ENCODE data around the gene ERCC2.
"Not testable (repeated sequence)": the region's sequence is repeated elsewhere in the genome, so short reads cannot be mapped to it uniquely, and the experiment has no call there.

The ERCC2 gene

DNA sequence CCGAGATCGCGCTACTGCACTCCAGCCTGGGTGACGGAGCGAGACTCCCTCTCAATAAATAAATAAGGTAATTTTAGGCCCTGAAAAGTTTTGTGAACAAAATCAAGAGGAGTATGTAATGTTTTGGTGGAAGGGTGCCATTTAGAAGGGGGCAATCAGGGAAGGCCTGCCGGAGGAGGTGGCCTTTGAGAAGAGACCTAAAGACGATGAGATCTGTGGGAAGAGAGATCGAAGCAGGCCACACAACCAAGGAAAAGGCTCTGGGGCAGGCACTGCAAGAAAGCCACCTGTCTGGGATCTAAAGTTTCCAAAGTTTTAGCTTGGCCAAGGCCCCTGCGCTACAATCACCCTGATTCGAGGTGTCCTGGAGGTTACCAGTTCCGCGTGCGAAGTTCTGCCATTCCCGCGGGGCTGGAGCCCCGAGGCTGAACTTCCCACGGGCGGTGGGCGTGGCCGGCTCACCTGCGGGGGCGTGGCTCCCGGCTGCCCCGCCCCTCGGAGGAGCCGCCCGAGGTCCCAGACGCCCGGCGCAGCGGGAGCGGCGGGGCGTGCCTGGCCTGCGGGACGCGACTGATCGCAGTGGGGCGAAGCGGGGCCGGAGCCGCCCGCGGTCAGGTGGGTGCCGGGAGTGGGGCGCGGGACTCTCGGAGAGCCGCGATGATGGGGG lies 30.0 kb downstream of the ERCC2 start, which contains the start of gene KLC3:
Gene KLC3 (plus strand): TSS at position 519 of the 667 bp plus-strand sequence. CDS start 4,792 bp downstream, outside the sequence.
- TF ChIP-seq, protein P1, sequence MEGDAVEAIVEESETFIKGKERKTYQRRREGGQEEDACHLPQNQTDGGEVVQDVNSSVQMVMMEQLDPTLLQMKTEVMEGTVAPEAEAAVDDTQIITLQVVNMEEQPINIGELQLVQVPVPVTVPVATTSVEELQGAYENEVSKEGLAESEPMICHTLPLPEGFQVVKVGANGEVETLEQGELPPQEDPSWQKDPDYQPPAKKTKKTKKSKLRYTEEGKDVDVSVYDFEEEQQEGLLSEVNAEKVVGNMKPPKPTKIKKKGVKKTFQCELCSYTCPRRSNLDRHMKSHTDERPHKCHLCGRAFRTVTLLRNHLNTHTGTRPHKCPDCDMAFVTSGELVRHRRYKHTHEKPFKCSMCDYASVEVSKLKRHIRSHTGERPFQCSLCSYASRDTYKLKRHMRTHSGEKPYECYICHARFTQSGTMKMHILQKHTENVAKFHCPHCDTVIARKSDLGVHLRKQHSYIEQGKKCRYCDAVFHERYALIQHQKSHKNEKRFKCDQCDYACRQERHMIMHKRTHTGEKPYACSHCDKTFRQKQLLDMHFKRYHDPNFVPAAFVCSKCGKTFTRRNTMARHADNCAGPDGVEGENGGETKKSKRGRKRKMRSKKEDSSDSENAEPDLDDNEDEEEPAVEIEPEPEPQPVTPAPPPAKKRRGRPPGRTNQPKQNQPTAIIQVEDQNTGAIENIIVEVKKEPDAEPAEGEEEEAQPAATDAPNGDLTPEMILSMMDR (IDR thresholded peaks at IDR 0.05; ENCODE audit: low read depth, low read length, missing control alignments), result no peak
- H3K4me3 ChIP-seq (replicated peaks; ENCODE audit: low read depth, low read length), result no peak within 1 kb of the TSS
- DNase-seq (ENCODE audit: extremely low read depth, low read depth), result no peak

- TF ChIP-seq, protein P1 (IDR thresholded peaks at IDR 0.05; ENCODE audit: low read depth, low read length, missing control alignments), result no peak
- DNase-seq (ENCODE audit: extremely low read depth, low read depth), result no peak
- H3K4me3 ChIP-seq (replicated peaks; ENCODE audit: low read depth, low read length), result no peak overlapping the region
Measured at GRCh38 chr19:45339629-45340028, 30.7 kb downstream of the ERCC2 start.

DNA sequence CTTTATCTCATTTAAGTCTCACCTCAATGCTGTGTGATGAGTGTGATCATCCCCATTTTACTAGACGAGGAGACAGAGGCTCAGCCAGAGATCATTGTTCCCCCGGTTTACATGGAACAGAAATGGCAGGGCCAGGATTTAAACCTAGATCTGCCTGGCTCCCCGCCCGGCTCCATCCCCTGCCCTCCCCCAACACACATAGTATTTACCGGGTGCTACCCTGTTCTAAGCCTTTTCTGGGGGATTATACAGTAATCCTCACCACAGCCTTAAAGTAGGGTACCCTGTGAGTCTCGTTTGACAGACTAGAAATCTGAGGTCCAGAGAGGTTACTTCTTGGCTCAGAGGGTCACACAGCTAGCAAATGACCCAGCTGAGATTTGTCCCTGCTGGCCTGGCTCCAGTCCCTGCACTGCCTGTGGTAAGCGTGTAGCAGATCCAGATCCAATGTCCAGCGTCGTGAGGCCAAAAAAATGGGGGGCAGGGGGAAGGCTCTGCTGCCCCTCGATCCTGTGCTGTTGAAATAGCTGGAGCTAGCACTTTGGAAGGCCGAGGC lies 33.6 kb downstream of the ERCC2 start:
- TF ChIP-seq, protein P1 (IDR thresholded peaks at IDR 0.05; ENCODE audit: low read depth, low read length, missing control alignments), result no peak
- no peak for DNase-seq (ENCODE audit: extremely low read depth, low read depth)
- H3K4me3 ChIP-seq (replicated peaks; ENCODE audit: low read depth, low read length), result no peak overlapping the region

DNA sequence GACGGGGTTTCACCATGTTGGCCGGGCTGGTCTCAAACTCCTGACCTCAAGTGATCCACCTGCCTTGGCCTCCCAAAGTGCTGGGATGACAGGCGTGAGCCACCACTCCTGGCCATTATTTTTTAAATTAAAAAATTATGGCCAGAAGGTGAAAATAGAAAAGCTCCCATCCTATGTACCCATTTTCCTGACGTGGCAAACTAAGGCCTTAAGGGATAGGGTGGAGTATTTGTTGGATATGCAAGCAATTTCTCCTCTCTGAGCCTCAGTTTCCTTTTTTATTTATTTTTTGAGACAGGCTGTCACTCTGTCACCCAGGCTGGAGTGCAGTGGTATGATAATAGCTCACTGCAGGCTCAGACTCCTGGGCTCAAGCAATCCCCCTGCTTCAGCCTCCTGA lies 35.5 kb downstream of the ERCC2 start:
- H3K4me3 ChIP-seq (replicated peaks; ENCODE audit: low read depth, low read length); DNase-seq (ENCODE audit: extremely low read depth, low read depth): not testable (repeated sequence)

GRCh38 chr19:45333609-45334303 lies 36.6 kb downstream of the ERCC2 start:
- H3K4me3 ChIP-seq (replicated peaks; ENCODE audit: low read depth, low read length), result no peak overlapping the region
- DNase-seq (ENCODE audit: extremely low read depth, low read depth), result no peak
- TF ChIP-seq, protein P1 (IDR thresholded peaks at IDR 0.05; ENCODE audit: low read depth, low read length, missing control alignments), result no peak

DNA sequence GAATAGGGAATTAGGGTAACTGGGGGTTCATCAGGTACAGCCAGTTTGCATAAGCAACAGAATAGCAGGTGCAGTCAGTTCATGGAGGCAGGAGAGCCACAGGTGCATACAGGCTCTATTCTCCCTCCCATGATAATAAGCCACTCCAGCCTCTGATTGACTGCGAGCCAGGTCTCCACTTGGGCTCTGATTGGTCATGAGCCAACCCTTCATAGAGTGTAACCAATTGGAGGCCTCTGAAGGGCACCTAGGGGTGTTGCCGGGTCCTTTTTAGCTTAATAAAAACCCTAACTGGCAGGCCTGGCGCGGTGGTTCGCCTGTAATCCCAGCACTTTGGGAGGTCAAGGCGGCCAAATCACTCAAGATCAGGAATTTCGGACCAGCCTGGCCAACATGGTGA lies 39.0 kb downstream of the ERCC2 start:
- TF ChIP-seq, protein P1 (IDR thresholded peaks at IDR 0.05; ENCODE audit: low read depth, low read length, missing control alignments), result no peak
- DNase-seq (ENCODE audit: extremely low read depth, low read depth), result no peak
- no peak overlapping the region for H3K4me3 ChIP-seq (replicated peaks; ENCODE audit: low read depth, low read length)

- TF ChIP-seq, protein P1 (IDR thresholded peaks at IDR 0.05; ENCODE audit: low read depth, low read length, missing control alignments), result no peak
- H3K4me3 ChIP-seq (replicated peaks; ENCODE audit: low read depth, low read length), result no peak overlapping the region
- no peak for DNase-seq (ENCODE audit: extremely low read depth, low read depth)
Measured at GRCh38 chr19:45327404-45328143, 42.8 kb downstream of the ERCC2 start.
